Mucosa of descending colon (tissue), 3 donors: ENCODE data around the gene TENM4. TPM values are rescaled to one million over a fixed set of nuclear protein-coding genes. Genes with fewer than 3 reads are reported as not detected.

Experiments
- ATAC-seq: fragments of 200-7000 bp; cut with Tn5 transposase; one replicate; pipeline ENCODE4 v1.9.1; 2020; ENCODE audit warnings: mild to moderate bottlenecking, moderate library complexity
- DNase-seq, 3 donors: peaks; one replicate each; pipeline ENCODE4 v3.0.0-alpha.2; 2020
- H3K36me3 ChIP-seq: fragments of 200-600 bp; one replicate; pipeline ENCODE4 v1.8.0; 2021; ENCODE audit warnings: low read depth, mild to moderate bottlenecking
- H3K4me1 ChIP-seq: fragments of 200-600 bp; one replicate; pipeline ENCODE4 v1.8.0; 2021; ENCODE audit warnings: low read depth, mild to moderate bottlenecking
- H3K4me3 ChIP-seq: fragments of 200-600 bp; one replicate; pipeline ENCODE4 v1.8.0; 2021; ENCODE audit warnings: mild to moderate bottlenecking
- H3K9me3 ChIP-seq: fragments of 200-600 bp; one replicate; pipeline ENCODE4 v1.8.0; 2021; ENCODE audit warnings: mild to moderate bottlenecking
- intact Hi-C, 2 donors: fragments of 100-400 bp; cut with DNase I in 1 of 2; cut with micrococcal nuclease in 1 of 2; formaldehyde crosslinking; loops; one replicate each; pipeline versions ENCODE4 v1.11.0 to v1.11.1; 2022; cut with DNase I, micrococcal nuclease
- total RNA-seq, 3 donors: library from RNA; stranded (reverse); fragmentation: NEBNext Ultra II Directional in 2 of 3; extraction: Animal tissue kit (Norgen Biotek cat#: 25700) in 2 of 3; gene quantifications; one replicate each; pipeline versions ENCODE4 v1.2.1 to v1.2.4, GENCODE V29; 2021 to 2023
- TF ChIP-seq, protein P1 (sequence below): fragments of 200-600 bp; IDR thresholded peaks from one replicate; pipeline ENCODE4 v1.8.0; 2022; ENCODE audit warnings: antibody characterized with exemption, mild to moderate bottlenecking
- donor health status: DM: no; HTN: no; CAD: no; lungs with moderate emphysema.
- donor health status: DM: no; HTN: no; CAD: no.
- donor health status: DM: no; HTN: yes; CAD: no.

Gene TENM4
- total RNA-seq, 3 donors from 2014 or later = 0.70 to 1.6 (median 1.2) TPM

DNA sequence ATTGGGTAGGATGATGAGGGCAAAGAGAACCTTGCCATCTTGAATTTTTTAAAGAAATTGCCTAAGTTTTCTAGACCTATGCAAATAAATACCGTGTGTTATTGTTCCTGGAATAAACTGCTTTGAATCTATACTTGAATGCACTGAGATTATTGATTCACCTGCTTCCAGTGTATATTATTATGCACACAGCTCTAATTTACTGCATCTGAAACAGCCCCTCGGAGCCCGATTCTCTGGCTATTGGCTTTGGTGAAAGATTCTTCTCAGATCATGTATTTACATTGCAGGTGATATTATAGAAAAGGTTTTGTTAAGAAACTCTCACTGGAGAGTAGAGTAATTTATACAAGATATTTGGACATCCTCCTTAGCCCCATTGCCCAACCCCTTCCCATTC, 254.2 kb downstream of the TENM4 start:
- TF ChIP-seq, protein P1, sequence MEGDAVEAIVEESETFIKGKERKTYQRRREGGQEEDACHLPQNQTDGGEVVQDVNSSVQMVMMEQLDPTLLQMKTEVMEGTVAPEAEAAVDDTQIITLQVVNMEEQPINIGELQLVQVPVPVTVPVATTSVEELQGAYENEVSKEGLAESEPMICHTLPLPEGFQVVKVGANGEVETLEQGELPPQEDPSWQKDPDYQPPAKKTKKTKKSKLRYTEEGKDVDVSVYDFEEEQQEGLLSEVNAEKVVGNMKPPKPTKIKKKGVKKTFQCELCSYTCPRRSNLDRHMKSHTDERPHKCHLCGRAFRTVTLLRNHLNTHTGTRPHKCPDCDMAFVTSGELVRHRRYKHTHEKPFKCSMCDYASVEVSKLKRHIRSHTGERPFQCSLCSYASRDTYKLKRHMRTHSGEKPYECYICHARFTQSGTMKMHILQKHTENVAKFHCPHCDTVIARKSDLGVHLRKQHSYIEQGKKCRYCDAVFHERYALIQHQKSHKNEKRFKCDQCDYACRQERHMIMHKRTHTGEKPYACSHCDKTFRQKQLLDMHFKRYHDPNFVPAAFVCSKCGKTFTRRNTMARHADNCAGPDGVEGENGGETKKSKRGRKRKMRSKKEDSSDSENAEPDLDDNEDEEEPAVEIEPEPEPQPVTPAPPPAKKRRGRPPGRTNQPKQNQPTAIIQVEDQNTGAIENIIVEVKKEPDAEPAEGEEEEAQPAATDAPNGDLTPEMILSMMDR = no peak
- Histone ChIP-seq H3K4me3 (no peak overlapping the region), H3K9me3 (no peaks in the 10 kb centered on the region), H3K36me3 (no peaks in the 10 kb centered on the region), H3K4me1 (no peaks in the 10 kb centered on the region)
- ATAC-seq (no peak), DNase-seq (no peak)
- intact Hi-C loops = no loop called here

DNA sequence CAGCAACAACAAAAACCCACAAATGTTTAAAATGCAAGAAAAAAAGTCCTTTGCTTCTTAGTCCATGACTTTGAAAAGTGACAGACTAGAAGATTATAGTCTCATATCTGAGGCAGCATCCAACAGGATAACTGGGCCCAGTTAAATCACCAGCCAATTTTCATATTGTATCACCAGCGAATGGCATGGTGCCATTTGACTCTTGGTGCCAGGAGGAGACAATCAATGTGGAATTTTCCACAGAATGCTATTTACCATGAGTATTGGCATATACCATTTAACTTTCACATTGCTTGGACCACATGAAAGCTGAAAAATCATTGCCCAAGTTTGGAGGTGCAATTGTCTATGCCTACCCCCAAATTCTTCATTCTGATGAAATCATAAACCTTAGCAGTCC, 255.5 kb downstream of the TENM4 start:
- intact Hi-C loops = no loop called here
- Histone ChIP-seq H3K36me3 (no peaks in the 10 kb centered on the region), H3K9me3 (no peaks in the 10 kb centered on the region), H3K4me1 (no peaks in the 10 kb centered on the region), H3K4me3 (no peak overlapping the region)
- no peak for DNase-seq
- TF ChIP-seq, protein P1 = no peak
- no peak for ATAC-seq

DNA sequence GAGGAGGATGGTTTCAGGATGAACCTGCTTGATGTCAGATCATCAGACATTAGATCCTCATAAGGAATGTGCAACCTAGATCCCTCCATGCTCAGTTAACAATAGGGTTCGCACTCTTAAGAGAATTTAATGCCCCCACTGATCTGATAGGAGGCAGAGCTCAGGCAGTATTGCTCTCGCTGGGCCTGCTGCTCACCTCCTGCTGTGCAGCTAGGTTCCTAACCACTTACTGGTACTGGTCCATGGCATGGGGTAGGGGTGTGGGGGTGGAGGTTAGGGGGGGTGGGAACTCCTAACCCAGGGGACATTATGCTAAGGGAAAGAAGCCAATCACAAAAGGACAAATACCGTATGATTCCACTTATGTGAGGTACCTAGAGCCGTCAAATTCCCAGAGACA, 256.5 kb downstream of the TENM4 start:
- TF ChIP-seq, protein P1 = no peak
- H3K36me3 ChIP-seq = no peaks in the 10 kb centered on the region
- DNase-seq (no peak), ATAC-seq (no peak)
- intact Hi-C loops = no loop called here
- no peak overlapping the region for H3K4me3 ChIP-seq
- no peaks in the 10 kb centered on the region for H3K9me3 ChIP-seq
- H3K4me1 ChIP-seq = no peaks in the 10 kb centered on the region

DNA sequence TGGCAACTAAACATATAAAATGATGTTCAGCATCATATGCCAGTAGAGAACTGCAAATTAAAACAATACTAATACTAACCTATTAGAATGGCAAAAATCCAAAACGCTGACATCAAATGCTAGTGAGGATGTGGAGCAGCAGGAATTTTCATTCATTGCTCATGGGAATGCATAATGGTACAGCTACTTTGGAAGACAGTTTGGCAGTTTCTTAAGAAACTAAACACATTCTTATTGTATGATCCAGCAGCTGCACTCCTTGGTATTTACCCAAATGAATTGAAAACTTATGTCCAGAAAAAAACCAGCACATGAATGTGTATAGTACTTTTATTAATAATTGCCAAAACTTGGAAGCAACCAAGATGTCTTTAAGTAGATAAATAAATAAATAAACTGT, 258.0 kb downstream of the TENM4 start:
- Histone ChIP-seq H3K9me3 (no peaks in the 10 kb centered on the region), H3K36me3 (no peaks in the 10 kb centered on the region), H3K4me3 (no peak overlapping the region), H3K4me1 (no peaks in the 10 kb centered on the region)
- DNase-seq (no peak), ATAC-seq (no peak)
- intact Hi-C loops = no loop called here
- TF ChIP-seq, protein P1 = no peak

DNA sequence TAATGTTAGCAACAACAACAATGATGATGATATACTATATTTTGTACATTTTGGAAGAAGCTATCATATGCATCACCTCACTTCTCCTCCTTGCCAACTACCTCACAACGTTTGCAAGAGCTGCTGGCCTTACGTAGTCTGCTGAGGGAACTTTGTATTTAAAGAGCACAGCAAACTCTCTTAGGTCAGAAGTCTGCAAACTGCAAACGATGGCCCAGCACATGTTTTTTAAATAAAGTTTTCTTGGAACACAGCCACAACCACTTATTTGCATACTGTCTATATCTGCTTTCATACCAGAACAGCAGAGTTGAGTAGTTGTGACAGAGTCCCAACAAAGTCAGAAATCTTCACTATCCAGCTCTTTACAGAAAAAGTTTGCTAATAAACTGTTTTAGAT, 261.7 kb downstream of the TENM4 start:
- DNase-seq = no peak
- ATAC-seq = no peak
- TF ChIP-seq, protein P1 = no peak

More for the DNA sequence above, 261.7 kb downstream of the TENM4 start:
- H3K36me3 ChIP-seq = no peaks in the 10 kb centered on the region
- no peaks in the 10 kb centered on the region for H3K9me3 ChIP-seq
- no peaks in the 10 kb centered on the region for H3K4me1 ChIP-seq
- intact Hi-C loops = no loop called here
- no peak overlapping the region for H3K4me3 ChIP-seq
